ENCODE results near the gene MYOM3. TPM values are rescaled to one million over a fixed set of nuclear protein-coding genes. Genes with fewer than 3 reads are reported as not detected.
"Not testable (repeated sequence)": the region's sequence is repeated elsewhere in the genome, so short reads cannot be mapped to it uniquely, and the experiment has no call there.

The MYOM3 gene
- total RNA-seq, 1 donor from 2014 or later = not detected

DNA sequence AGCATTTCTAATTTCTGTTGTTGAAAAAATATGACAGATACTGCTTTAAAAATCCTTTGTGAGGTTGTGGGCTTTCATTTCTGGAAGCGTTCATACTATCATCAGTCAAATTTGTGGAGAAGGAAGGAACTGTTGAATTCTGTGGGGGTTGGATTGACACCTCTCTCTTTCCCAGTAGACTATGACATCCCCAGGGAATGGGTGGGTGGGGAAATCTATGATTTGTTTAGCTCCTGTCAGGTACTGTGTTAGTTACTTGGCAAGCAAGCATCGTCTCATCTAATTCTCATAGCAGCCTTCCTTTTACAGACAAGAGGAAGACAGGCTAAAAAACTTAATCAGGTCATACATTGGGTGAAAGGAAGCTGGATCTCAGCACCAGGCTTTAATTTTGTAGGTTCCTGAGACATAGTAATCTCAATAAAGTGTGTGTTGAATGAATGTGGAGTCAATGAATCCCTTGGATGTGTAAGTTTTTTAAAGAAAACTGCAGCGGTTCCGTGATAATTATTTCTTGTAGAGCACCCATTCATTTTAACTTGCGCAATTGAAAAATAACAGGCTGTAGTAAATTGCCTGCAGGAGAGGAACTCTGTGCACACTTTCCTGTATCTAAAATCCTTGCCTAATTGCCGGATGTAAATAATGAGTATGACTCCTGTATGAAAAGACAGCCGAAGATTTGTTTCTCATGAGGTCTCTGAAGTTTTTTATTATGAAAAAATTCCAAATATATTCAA lies 60.6 kb downstream of the MYOM3 start:
- TF ChIP-seq, protein P1, sequence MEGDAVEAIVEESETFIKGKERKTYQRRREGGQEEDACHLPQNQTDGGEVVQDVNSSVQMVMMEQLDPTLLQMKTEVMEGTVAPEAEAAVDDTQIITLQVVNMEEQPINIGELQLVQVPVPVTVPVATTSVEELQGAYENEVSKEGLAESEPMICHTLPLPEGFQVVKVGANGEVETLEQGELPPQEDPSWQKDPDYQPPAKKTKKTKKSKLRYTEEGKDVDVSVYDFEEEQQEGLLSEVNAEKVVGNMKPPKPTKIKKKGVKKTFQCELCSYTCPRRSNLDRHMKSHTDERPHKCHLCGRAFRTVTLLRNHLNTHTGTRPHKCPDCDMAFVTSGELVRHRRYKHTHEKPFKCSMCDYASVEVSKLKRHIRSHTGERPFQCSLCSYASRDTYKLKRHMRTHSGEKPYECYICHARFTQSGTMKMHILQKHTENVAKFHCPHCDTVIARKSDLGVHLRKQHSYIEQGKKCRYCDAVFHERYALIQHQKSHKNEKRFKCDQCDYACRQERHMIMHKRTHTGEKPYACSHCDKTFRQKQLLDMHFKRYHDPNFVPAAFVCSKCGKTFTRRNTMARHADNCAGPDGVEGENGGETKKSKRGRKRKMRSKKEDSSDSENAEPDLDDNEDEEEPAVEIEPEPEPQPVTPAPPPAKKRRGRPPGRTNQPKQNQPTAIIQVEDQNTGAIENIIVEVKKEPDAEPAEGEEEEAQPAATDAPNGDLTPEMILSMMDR (IDR thresholded peaks at IDR 0.05) = no peak
- Mint-ChIP-seq H3K9me3 (ENCODE audit: unreplicated experiment) (no peaks in the 10 kb centered on the region), H3K4me3 (ENCODE audit: unreplicated experiment) (no peak overlapping the region), H3K27ac (ENCODE audit: unreplicated experiment) (no peak overlapping the region), H3K27me3 (ENCODE audit: unreplicated experiment) (no peaks in the 10 kb centered on the region), H3K4me1 (ENCODE audit: unreplicated experiment) (peaks cover 14% of the 10 kb centered on the region), H3K36me3 (ENCODE audit: unreplicated experiment) (no peaks in the 10 kb centered on the region)
- no peak for DNase-seq (ENCODE audit: extremely low spot score, unreplicated experiment)

DNA sequence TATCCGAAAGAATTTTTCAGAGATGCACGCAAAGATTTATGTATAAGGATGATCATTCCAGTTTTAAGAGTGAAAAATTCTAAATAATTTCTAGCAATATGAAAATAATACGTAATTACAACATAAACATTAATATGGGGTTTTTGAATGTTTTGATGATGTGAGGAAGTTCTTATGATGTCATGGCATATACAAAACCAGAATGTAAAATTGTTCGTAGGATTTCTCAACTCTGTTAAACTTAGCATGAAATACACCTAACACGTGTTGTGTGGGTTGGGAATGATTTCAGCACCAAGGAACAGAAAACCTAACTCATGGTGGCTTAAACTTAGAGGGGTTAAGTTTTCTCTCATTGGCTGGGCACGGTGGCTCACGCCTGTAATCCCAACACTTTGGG lies 62.2 kb downstream of the MYOM3 start:
- no peak overlapping the region for H3K4me3 Mint-ChIP-seq (ENCODE audit: unreplicated experiment)
- peaks cover 21% of the 10 kb centered on the region for H3K4me1 Mint-ChIP-seq (ENCODE audit: unreplicated experiment)
- no peaks in the 10 kb centered on the region for H3K27me3 Mint-ChIP-seq (ENCODE audit: unreplicated experiment)
- TF ChIP-seq, protein P1 (IDR thresholded peaks at IDR 0.05) = no peak
- DNase-seq (ENCODE audit: extremely low spot score, unreplicated experiment) = no peak
- H3K9me3 Mint-ChIP-seq (ENCODE audit: unreplicated experiment) = no peaks in the 10 kb centered on the region
- H3K36me3 Mint-ChIP-seq (ENCODE audit: unreplicated experiment) = no peaks in the 10 kb centered on the region
- H3K27ac Mint-ChIP-seq (ENCODE audit: unreplicated experiment) = no peak overlapping the region

DNA sequence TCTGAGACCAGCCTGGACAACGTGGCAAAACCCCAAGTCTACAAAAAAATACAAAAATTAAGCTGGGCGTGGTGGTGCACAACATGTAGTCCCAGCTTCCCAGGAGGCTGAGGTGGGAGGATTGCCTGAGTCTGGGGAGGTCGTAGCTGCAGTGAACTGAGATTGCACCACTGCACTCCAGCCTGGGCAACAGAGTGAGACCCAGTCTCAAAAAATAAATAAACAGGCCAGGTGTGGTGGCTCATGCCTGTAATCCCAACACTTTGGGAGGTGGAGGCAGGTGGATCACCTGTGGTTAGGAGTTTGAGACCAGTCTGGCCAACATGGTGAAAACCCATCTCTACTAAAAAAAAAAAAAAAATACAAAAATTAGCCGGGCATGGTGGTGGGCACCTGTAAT lies 63.0 kb downstream of the MYOM3 start:
- H3K27ac Mint-ChIP-seq (ENCODE audit: unreplicated experiment); H3K4me3 Mint-ChIP-seq (ENCODE audit: unreplicated experiment); DNase-seq (ENCODE audit: extremely low spot score, unreplicated experiment); H3K36me3 Mint-ChIP-seq (ENCODE audit: unreplicated experiment); H3K27me3 Mint-ChIP-seq (ENCODE audit: unreplicated experiment); H3K9me3 Mint-ChIP-seq (ENCODE audit: unreplicated experiment): not testable (repeated sequence)
- H3K4me1 Mint-ChIP-seq (ENCODE audit: unreplicated experiment) = peaks cover 21% of the 10 kb centered on the region

- no peaks in the 10 kb centered on the region for H3K9me3 Mint-ChIP-seq (ENCODE audit: unreplicated experiment)
- no peaks in the 10 kb centered on the region for H3K36me3 Mint-ChIP-seq (ENCODE audit: unreplicated experiment)
- peaks cover 21% of the 10 kb centered on the region for H3K4me1 Mint-ChIP-seq (ENCODE audit: unreplicated experiment)
- TF ChIP-seq, protein P1 (IDR thresholded peaks at IDR 0.05) = no peak
- no peak overlapping the region for H3K27ac Mint-ChIP-seq (ENCODE audit: unreplicated experiment)
- no peak overlapping the region for H3K4me3 Mint-ChIP-seq (ENCODE audit: unreplicated experiment)
- no peak for DNase-seq (ENCODE audit: extremely low spot score, unreplicated experiment)
- no peaks in the 10 kb centered on the region for H3K27me3 Mint-ChIP-seq (ENCODE audit: unreplicated experiment)
Measured at GRCh38 chr1:24048205-24048869, 63.6 kb downstream of the MYOM3 start.

GRCh38 chr1:24047110-24047477 lies 64.8 kb downstream of the MYOM3 start:
- TF ChIP-seq, protein P1 (IDR thresholded peaks at IDR 0.05) = no peak
- Mint-ChIP-seq H3K9me3 (ENCODE audit: unreplicated experiment) (no peaks in the 10 kb centered on the region), H3K4me1 (ENCODE audit: unreplicated experiment) (peaks cover 18% of the 10 kb centered on the region), H3K27ac (ENCODE audit: unreplicated experiment) (no peak overlapping the region), H3K4me3 (ENCODE audit: unreplicated experiment) (no peak overlapping the region), H3K36me3 (ENCODE audit: unreplicated experiment) (no peaks in the 10 kb centered on the region), H3K27me3 (ENCODE audit: unreplicated experiment) (no peaks in the 10 kb centered on the region)
- DNase-seq (ENCODE audit: extremely low spot score, unreplicated experiment) = no peak

Measured in osteocyte (in vitro differentiated cells).